Measurements from ENCODE around the gene CLDN11.

- no peak for TF ChIP-seq POLR2AphosphoS5 (IDR thresholded peaks at IDR 0.05; ENCODE audit: low read depth, low read length)
- no peak for TF ChIP-seq TCF7L2 (IDR thresholded peaks at IDR 0.05; ENCODE audit: borderline replicate concordance, extremely low read depth, insufficient read depth, insufficient read length)
- no peak for TF ChIP-seq ELF1 (IDR thresholded peaks at IDR 0.05; ENCODE audit: borderline replicate concordance, low read depth)
- TF ChIP-seq, protein P1, sequence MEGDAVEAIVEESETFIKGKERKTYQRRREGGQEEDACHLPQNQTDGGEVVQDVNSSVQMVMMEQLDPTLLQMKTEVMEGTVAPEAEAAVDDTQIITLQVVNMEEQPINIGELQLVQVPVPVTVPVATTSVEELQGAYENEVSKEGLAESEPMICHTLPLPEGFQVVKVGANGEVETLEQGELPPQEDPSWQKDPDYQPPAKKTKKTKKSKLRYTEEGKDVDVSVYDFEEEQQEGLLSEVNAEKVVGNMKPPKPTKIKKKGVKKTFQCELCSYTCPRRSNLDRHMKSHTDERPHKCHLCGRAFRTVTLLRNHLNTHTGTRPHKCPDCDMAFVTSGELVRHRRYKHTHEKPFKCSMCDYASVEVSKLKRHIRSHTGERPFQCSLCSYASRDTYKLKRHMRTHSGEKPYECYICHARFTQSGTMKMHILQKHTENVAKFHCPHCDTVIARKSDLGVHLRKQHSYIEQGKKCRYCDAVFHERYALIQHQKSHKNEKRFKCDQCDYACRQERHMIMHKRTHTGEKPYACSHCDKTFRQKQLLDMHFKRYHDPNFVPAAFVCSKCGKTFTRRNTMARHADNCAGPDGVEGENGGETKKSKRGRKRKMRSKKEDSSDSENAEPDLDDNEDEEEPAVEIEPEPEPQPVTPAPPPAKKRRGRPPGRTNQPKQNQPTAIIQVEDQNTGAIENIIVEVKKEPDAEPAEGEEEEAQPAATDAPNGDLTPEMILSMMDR (IDR thresholded peaks at IDR 0.05 in 2 of 3, conservative IDR thresholded peaks at IDR 0.05 in 1 of 3; ENCODE audit: borderline replicate concordance in 1 of 3, insufficient read depth in 1 of 3, low read depth in 2 of 3, low read length in 2 of 3), result no peak
- no peak for TF ChIP-seq POLR2A (IDR thresholded peaks at IDR 0.05; ENCODE audit: borderline replicate concordance, extremely low read depth, insufficient read depth, insufficient read length)
Measured at GRCh38 chr3:170420307-170420821, 1.7 kb downstream of the CLDN11 start.

Data from HCT116 (cell line).